D341Med (cell line): ENCODE data around the gene SPESP1.

Experiments used
- DNase-seq: peaks from one replicate; pipeline ENCODE4 v3.0.0; 2012; ENCODE audit warnings: low spot score

SPESP1 gene

DNA sequence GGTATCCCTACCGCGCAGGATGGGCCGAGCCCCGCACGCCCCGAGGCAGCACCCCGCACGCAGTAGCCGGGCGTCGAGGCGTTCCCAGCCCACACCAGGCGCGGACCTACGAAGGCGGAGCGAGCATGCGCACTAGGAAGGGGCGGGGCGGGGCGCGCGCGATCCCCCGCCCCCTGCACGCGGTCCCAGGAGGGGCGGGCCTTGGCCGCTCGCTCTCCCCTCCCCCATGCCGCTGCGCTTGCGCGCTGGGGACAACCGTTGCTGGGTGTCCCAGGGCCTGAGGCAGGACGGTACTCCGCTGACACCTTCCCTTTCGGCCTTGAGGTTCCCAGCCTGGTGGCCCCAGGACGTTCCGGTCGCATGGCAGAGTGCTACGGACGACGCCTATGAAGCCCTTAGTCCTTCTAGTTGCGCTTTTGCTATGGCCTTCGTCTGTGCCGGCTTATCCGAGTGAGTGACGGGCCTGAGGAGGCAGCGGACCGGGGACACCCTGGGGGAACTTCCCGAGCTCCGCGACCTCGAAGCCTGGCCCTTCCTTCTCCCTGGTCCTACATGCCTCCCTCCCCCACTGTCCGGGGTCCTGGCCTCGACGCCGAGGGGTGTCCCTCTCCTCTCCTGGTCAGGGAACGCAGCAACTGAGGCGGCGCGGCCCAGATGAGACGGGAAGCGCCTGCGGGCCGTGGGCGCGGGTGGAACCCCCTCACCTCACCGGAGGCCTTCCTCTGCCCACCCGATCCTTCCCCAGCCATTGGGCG lies at the start of gene SPESP1:
TSS of gene SPESP1 (plus strand) at position 258 of the 755 bp plus-strand sequence. CDS start at position 387, 129 bp downstream.
- DNase-seq: peak; percentile 31

DNA sequence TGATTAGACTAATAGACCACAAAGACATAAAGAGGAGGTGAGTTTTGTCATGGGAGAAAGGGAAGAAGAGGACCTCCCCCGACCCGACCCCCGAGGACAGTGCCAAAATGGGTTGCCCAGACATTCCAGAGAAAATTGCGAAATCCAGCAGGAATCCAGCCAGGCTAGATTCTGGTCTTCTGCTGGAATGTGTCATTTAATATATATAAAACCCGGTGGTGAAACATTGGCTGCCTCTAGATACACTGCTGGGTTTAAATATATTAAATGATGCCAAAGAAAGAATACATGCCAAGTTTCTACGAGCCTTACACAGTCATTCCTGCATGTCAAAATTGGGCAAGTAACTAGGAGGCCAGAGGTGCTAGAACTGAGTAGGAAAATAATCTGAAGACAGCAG lies 45.3 kb upstream of the SPESP1 start:
- DNase-seq: no peak

DNA sequence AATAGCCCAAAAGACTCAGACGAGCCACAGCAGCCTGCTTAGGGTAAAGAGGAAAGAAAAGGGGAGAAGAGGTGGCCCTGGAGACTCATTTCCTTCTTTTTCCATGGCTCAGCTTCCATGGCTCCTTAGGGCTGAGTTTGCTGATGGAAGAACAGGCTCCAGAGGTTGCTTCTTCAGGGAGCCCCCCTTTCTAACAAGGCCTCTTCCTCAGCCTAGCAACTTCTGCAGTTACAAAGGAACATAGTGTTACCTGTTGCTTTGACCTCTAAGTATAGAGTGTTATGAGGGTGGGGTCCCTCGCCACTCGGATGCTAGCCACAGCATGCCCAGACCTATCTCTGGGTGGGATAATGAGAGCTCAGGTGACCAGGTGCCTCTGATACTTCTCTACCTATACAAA lies 43.2 kb upstream of the SPESP1 start:
- no peak for DNase-seq

DNA sequence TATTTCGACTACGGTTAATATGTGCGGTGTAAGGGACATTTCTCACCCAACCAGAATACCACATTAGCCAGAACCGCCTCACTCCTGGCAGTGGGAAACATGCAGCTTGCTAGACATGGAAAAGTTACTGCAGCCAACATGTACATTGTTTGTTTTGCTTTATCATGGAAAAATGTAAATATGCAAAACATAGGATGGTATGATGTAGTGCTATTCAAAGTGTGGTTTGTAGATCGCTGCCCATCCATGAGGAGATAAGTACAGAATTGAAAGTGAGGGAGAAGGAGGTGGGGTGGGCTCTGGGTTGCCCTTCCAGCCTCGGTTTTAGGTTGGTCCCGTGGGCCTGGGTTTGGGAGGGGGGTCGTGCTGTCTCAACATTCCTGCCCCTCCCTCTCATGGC lies 42.5 kb upstream of the SPESP1 start:
- DNase-seq: no peak

DNA sequence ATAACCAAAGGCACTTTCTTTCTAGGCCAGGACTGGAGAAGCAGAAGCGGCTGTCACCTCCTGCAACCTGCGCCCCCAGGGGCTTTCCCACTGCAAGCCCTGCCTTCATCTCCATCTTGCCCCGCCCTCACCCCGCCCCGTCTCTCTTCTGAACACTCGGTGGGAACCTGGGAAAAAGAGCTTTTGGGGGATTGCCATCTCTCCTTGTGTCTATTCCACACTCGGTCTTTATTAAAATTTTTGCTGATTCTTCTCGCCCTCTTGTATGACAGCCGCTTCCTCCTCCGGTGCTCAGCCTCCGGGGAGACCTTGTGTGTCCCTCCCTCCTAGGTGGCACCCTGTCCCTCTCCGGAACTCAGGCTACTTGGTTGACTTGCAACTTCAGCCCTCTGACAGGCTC lies 41.9 kb upstream of the SPESP1 start:
- DNase-seq: no peak

DNA sequence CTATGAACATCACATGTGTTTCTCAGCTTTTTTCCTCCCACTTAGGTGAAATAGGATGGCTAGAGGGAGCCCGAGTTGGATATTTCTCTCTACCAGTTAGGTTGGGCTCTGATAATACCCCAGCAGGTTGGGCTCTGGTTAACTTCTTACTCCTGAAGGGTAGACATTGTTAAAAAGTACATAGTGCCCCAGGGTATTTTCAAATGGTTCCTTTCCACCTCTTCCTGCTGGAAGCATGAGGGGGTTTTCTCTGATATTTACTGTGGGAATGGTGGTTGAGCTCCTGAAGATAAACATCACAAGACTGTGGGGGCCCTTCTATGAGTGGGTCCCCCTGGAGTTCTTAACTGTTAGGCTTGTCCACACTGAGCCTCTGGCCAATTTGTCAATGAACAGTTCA lies 36.1 kb upstream of the SPESP1 start:
- no peak for DNase-seq

DNA sequence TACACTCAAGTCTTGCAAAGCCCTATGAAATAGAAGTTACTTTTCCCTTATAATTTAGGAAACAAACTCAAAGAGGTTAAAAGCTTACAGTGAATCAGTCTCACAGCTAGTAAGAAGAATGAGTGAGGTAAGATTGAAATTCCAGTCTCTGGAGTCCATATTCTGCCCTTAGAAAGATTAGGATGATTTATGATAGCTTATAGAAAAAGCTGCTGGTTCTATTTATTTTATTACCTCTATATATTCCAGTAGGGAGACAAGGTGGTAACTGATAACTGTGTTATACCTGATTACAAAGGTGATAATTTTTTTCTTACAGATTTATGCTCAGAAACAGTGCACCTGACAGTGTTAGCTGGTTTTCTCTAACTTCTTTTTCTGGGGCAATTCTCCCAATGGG lies 34.1 kb upstream of the SPESP1 start:
- DNase-seq: no peak

DNA sequence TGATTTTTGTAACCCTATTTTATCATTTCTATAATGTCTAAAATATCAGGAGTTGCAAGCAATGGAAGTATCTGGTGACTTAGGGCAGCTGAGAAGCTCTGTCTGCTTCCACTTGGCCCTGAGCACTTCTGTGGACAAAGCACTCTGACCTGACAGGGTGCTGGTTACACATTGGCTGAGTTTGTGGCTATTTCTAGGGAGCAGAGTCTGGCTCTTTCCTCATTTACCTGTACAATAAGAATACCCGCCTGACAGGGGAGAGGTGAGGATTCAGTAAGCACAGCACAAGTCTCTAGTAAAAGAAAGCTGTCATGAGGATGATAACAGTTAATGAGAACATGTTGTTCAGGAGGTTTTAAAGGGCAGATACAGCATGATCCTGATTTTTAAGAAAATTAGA lies 33.3 kb upstream of the SPESP1 start:
- DNase-seq: no peak

DNA sequence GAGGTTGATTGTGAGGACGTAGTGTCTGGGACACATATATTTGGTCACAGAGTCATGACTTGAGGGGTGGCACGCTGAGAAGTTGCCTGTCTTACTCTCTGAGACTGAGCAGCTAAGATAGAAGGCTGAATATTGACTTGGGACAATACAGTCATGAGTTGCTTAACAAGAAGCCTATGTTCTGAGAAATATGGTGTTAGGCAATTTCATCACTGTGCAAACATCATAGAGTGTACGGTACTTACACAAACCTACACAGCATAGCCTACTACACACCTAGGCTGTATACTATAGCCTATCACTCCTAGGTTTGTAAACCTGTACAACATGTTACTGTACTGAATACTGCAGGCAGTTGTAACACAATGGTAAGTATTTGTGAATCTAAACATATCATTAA lies 30.3 kb upstream of the SPESP1 start:
- DNase-seq: no peak

DNA sequence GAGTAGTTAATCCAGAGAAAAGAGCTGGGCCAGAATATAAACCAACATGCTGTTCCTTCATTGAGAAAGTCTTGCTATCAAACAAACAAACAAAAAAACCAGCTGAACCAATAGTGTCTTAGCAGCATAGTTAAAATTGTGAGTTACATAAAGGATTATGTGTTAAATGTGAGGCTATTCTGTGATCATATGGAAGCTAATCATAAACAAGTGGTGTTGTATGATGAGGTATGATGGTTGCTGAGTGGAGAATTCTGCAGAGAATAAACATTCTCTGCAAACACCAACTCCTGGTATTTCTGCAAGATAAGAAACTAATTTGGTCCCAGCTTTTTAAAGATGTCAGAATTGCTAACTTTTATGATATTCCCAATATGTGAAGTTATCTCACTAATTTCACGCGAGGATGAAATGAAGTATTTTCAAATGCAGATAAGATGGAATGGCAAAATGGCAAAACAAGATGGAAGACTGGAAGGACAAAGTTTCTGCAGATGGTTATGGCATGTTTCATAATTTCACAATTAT lies 22.9 kb upstream of the SPESP1 start:
- DNase-seq: no peak

DNA sequence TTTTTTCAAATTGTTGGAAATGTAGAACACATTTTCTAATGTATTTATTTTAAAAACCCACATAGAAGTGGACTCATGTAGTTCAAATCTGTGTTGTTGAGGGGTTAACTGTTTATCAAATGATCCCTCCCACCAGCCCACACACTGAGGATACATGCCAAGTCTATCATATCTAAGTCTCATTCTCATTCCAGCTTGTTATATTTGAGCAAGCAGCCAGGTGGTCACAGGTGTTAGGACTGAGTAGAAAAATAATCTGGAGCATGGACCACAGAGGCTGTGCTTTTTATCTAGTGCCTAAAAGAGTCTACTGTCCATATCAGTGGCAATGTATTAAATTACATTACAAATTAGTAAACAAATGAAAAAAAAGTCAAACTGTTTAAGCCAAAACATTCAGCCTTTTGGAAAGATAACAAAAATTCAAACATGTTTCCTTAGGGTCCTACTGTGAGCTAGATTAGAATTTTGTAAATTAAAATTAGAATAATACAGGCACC lies 20.7 kb upstream of the SPESP1 start:
- DNase-seq: no peak

DNA sequence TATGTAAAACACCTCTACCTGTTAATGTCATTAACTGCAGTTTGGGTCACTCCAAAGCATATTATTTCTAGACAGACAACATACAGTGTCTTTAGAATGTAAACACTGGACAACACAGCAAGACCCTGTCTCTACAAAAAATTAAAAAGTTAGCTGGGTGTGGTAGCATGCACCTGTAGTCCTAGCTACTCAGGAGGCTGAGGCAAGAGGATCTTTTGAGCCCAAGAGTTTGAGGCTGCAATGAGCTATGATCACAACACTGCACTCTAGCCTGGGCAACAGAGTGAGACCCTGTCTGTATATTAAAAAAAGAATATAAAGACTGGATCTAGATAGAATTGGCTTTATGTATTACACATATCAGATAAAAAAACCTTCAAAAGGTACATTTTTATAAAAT lies 20.0 kb upstream of the SPESP1 start:
- DNase-seq: no peak

DNA sequence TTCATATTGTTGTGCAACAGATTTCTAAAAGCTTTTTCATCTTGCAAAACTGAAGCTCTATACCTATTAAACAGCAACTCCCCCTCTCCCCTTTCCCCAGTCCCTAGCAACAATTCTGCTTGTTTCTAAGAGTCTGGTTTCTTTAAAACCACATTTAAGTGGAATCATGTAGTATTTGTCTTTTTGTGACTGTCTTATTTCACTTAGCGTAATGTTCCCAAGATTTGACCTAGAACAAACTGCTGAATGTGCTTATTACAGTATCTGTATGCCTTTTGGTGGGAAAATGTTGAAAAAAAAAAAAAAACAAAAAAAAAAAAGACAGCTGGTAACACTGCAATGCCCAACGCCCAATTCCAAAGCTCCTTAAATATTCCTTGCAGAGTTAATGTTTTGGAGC lies 19.5 kb upstream of the SPESP1 start:
- DNase-seq: no peak

DNA sequence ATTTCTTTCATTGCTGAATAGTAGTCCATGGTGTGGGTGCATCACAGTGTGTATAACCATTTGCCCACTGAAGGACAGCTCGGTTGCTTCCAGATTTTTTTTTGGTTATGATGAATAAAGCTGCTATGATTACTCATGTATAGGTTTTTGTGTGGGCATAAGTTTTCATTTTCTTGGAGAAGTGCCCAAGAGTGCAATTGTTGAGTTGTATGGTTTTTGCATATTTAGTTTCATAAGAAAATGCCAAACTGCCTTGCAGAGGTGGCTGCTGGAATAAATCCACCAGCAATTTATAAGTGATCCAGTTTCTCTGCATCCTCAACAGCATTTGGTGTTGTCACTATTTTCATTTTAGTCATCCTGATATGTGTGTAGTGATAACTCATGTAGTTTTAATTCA lies 8.4 kb upstream of the SPESP1 start:
- no peak for DNase-seq

DNA sequence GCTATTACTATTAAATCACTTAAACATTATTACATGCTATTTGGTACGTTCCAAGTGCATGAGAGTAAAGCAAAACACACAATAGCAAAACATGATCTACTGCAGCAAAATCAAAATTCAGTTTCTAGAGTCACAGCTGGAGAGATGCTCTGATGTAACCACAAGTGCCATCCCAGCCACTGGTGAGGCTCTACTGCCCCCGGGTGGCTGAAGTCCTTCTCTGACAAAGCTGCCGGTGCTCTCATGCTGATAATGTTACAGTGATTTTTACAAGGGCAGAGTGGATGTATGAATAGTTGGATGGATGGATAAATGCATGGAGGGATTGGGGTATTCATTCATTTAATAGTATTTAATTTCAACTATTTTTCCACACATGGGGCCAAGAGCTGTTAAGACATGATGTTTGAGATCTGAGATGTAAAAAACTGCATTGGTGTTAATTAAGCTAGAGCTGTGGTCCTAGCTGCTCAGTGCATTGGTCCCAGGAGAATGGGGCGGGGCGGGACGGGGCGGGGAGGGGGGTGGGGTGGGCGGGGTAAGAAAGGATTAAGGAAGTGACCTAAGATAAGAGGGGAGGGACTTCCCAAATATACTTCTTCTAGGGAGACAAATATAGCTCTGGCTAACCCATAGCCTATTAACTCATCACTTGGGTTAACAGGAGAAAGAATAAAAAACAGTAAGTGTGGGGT lies 5.3 kb upstream of the SPESP1 start:
- DNase-seq: peak; percentile 88

DNA sequence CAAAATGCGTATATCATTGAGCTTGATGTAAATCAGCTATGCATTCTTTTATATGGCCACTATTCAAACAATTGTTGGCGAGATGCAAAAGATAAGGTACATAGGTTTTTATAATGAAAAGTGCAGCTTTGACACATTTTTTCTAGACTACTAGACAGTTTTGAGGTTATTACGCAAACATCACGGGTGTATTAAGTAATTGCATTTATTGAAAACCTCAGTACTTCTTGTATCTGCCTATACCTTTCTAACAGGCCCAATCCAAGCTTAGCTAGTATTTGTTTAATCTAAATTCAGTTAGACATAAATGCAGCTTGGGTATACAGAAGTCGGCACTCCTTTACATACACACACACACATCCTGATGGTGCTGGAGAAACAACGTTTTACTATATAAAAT lies 2.7 kb downstream of the SPESP1 start:
- no peak for DNase-seq

DNA sequence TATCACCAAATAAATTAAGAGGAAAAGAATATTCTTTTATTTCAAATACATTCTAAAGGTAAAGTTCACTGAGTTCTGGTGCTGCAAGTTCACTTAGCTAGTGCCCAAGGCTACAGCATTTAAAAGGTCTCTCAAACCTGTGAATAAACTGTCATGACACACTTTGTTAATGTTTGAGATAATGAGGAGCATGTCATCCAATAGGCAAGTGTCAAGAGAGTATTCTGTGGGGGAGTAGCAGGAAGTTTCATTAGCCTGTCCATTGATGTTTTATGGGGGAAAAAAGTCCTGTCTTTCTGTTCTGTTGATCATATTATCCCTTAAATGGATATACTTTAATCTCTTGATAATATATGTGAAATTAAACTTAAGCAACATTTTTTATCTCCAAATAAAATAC lies 4.0 kb downstream of the SPESP1 start:
- no peak for DNase-seq

DNA sequence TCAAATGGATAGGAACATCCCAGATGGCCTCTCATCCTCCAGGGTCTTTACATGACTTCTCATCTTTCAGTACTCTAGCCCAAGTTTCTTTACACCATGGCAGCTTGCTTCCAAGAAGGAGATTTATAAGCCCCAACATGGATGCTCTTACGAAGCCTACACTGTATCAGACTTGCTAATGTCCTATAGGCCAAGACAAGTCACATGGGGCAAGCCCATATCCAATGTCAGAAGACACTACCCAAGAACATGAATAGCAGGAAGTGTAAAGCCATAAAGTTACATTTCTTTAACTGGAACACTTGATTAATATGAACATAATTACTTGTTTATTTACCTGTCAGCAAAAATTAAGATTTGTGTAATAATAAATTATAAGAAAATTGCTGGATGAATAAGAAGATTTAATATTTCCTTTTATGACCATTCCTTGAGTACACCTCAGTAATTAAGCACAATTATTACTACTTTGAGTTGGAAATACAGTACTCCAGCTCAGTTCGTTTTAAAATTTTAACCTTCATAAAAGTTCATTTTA lies 5.1 kb downstream of the SPESP1 start:
- no peak for DNase-seq

DNA sequence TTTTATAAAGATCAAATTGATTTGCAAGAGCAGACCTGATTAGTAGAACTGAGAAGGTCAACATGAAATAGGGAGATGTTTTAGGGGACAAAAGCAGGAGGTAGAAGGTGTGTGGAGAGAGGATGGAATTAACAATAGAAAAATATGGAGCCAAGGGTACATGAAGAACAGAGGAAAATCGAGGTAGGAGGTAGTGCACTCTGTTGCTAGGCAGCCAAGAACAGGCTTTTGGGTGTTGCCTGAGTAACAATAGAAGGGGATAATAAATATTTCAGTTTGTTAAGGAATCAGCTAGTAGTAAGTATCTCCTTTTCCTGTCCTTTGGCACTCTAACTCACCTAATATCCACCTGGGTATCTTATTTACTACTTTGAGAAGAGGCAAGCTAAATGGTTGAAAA lies 9.2 kb downstream of the SPESP1 start:
- DNase-seq: no peak

DNA sequence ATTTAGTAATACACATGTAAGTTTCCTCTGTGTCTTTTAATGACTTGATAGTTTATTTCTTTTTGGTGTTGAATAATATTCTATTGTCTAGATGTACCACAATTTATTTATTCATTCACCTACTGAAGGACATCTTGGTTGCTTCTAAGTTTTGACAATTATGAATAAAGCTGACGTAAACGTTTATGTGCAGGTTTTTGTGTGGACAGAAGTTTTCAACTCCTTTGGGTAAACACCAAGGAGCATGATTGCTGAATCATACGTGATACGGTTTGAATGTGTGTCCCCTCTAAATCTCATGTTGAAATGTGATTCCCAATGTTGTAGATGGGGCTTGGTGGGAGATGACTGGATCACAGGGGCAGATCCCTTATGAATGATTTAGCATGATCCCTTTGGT lies 21.5 kb downstream of the SPESP1 start:
- no peak for DNase-seq

DNA sequence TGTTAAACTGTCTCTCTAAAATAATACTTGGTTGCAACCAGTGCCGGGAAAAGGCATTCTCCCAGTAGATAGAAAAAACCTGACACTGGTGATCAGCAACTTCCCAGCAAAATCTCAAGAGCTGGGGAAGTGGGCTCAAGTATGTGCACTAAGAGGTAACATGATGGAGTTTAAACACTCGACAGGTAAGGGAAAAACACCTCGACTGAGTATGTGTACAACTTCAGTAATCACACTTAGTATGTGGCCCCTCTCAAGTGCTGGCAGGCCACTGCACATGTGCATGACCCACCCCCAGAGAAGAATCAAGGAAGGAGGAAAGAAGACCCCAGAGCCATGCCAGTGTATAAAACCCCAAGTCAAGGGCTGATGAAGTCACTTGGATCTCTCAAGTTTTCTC lies 27.4 kb downstream of the SPESP1 start:
- DNase-seq: no peak

DNA sequence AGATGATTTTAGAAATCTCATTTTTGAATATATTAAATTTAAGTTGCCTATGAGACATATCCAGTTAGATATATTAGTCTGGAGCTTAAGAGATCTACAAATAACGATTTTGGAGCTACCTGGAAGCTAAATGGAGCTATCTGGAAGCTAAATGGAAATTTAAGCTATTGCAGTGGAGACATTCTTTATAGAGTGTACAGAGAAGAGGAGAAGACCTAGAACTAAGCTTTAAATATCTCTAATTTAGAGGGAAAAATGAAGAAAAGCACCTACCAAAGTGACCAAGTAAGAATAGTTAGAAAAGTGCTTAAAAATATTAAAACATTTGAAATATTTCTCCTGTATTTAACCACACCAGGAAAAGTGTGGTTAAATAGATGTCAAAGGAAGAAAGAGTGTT lies 28.3 kb downstream of the SPESP1 start:
- no peak for DNase-seq

DNA sequence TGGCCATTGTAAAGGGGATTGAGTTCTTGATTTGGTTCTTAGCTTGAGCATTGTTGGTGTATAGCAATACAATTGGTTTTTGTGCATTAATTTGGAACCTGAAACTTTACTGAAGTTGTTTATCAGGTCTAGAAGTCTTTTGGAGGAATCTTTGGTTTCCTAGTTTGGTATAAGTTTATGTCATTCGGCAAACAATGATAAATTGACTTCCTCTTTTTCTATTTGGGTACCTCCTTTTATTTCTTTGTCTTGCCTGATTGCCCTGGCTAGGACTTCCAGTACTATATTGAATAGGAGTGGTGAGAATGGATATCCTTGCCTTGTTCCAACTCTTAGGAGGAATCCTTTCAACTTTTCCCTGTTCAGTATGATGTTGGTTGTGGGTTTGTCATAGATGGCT lies 32.1 kb downstream of the SPESP1 start:
- DNase-seq: no peak
